Breast epithelium (tissue), 4 donors: ENCODE data around the gene SLIT1. TPM values are rescaled to one million over a fixed set of nuclear protein-coding genes. Genes with fewer than 3 reads are reported as not detected.

Experiments used
- DNase-seq, 2 donors: peaks; one replicate each; pipeline ENCODE4 v3.0.0-alpha.2; 2019; ENCODE audit warnings: low spot score in 2 of 2
- H3K27ac ChIP-seq, 2 donors: fragments of 200-600 bp; sonication (generic) in 1 of 2; one replicate each; pipeline ENCODE4 v1.5.1; 2016 to 2019; ENCODE audit warnings: mild to moderate bottlenecking in 1 of 2
- H3K27me3 ChIP-seq, 2 donors: fragments of 200-600 bp; sonication (generic) in 1 of 2; one replicate each; pipeline versions ENCODE4 v1.5.1 to v1.6.0; 2017 to 2019; ENCODE audit warnings: control low read depth in 1 of 2, mild to moderate bottlenecking in 1 of 2
- H3K36me3 ChIP-seq: fragments of 200-600 bp; one replicate; pipeline ENCODE4 v1.5.1; 2019
- H3K4me1 ChIP-seq, 2 donors: fragments of 200-600 bp; sonication (generic); one replicate each; pipeline ENCODE4 v1.5.1; 2016 to 2019; ENCODE audit warnings: control low read depth in 1 of 2
- H3K4me3 ChIP-seq, 3 donors: fragments of 200-600 bp; sonication (generic); 1 replicate in 2 of 3; 2 replicates in 1 of 3; pipeline ENCODE4 v1.5.1; 2016 to 2019; ENCODE audit warnings: mild to moderate bottlenecking in 3 of 3, moderate library complexity in 2 of 3
- H3K9me3 ChIP-seq, 2 donors: fragments of 200-600 bp; sonication (generic) in 1 of 2; one replicate each; pipeline ENCODE4 v1.5.1; 2016 to 2019; ENCODE audit warnings: control low read depth in 1 of 2
- CTCF ChIP-seq, 3 donors: fragments of 450-650 bp; IDR thresholded peaks; one replicate each; pipeline ENCODE4 v1.5.1; 2016 to 2017; ENCODE audit warnings: antibody characterized with exemption in 3 of 3, mild to moderate bottlenecking in 3 of 3, moderate library complexity in 3 of 3
- POLR2A ChIP-seq: fragments of 450-650 bp; IDR thresholded peaks from one replicate; pipeline ENCODE4 v1.6.1; 2016; ENCODE audit warnings: antibody characterized with exemption, mild to moderate bottlenecking, moderate library complexity
- POLR2AphosphoS5 ChIP-seq, 3 donors: sonication (generic); formaldehyde crosslinking; IDR thresholded peaks; one replicate each; pipeline ENCODE4 v1.6.1; 2017; ENCODE audit warnings: antibody characterized with exemption in 3 of 3
- intact Hi-C: fragments of 100-400 bp; cut with DNase I; formaldehyde crosslinking; loops from one replicate; pipeline ENCODE4 v1.15.1; 2023; ENCODE audit warnings: low total_unique reads
- total RNA-seq, 3 donors: library from RNA; depleted of rRNA; stranded (reverse); fragments of >200 nt; gene quantifications; one replicate each; pipeline ENCODE4 v1.1.0, GENCODE V29; 2016

The SLIT1 gene
- total RNA-seq, 3 donors from 2014 or later: under 0.01 to 0.44 (median 0.16) TPM

DNA sequence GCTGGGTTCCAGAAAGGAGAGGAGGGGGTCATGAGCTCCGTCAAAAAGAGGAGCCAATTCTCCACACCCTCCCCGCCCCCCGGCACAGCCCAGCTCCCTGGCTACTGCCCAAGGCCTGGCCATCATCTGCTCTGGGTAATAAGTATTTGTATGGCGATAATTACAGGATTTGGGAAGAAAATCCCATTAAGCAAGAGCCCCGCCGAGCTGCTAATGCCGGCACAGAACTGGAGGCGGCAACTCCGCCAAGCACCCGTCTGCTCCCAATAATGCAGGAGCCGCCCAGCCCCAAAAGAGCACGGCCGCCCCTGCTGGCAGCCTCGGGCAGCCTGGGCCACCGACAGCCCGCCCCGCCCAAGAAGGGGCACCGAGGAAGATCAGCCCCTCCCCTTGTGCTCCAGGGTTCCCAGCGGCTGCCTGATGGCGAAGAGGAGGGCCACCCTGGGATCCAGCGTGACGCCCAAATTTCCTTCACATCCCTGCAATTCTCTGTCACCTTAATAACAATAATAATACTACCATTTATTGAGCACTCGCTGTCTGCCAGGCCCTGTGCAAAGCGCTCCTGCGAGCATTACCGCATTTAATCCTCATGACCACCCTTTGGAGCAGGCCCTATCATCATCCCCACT lies 5.9 kb downstream of the SLIT1 start:
- no peak overlapping the region for H3K27ac ChIP-seq
- no peaks in the 10 kb centered on the region for H3K36me3 ChIP-seq
- no peaks in the 10 kb centered on the region for H3K9me3 ChIP-seq
- no peaks in the 10 kb centered on the region for H3K4me1 ChIP-seq
- H3K4me3 ChIP-seq: no peak overlapping the region
- intact Hi-C loops: no loop called here
- DNase-seq: peak in 1 of 2 donors; percentile 24
- TF ChIP-seq POLR2A (no peak), POLR2AphosphoS5 (IDR thresholded peaks at IDR 0.05) (no peak), CTCF (IDR thresholded peaks at IDR 0.05) (no peak)
- peaks cover 2 to 15% of the 10 kb centered on the region in 2 donors for H3K27me3 ChIP-seq

DNA sequence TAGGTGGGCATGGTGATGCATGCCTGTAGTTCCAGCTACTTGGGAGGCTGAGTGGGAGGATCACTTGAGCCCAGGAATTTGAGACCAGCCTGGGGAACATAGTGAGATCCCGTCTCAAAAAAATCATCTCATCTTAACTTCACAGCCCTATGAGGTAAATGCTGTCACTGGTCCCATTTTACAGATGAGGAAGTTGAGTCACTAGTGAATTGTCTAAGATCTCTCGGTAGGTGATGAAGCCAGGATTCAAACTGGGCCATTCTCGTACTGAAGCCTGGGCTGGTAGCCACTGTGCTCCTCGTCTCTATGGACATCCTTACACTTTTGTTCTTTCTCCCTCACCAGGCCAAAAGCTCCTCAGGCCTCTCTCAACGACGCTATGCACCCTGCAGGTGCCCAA lies 6.4 kb downstream of the SLIT1 start:
- no peak overlapping the region for H3K4me3 ChIP-seq
- no peaks in the 10 kb centered on the region for H3K9me3 ChIP-seq
- H3K4me1 ChIP-seq: no peaks in the 10 kb centered on the region
- TF ChIP-seq POLR2A: no peak
- TF ChIP-seq POLR2AphosphoS5 (IDR thresholded peaks at IDR 0.05): no peak
- no peak for TF ChIP-seq CTCF (IDR thresholded peaks at IDR 0.05)
- no peaks in the 10 kb centered on the region for H3K36me3 ChIP-seq
- intact Hi-C loops: no loop called here
- no peak overlapping the region for H3K27ac ChIP-seq
- peaks cover 0 to 10% of the 10 kb centered on the region in 2 donors for H3K27me3 ChIP-seq
- DNase-seq: no peak

- intact Hi-C loops: no loop called here
Observed at GRCh38 chr10:97178074-97178473, 7.7 kb downstream of the SLIT1 start.

DNA sequence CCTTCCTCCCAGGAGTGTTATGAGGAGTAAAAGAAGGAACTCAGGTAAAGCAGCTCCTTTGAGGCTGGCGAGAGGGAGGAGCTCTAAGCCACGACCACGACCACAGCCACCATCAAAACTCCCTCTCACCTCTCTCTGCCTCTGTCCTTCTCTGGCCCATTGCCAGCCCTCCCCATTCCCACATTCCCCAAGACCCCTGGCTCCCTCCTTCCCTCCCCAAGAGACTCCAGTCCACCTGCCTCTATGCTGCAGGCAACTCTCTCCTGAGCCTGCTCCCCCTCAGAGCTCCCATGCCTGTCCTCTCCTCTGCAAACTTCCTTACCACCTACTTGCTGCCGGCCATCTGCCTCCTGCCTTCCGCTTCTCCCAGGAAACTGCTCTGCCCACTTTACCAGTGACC lies 9.5 kb downstream of the SLIT1 start:
- Histone ChIP-seq H3K36me3 (no peaks in the 10 kb centered on the region), H3K27me3 (peaks cover 0 to 4% of the 10 kb centered on the region in 2 donors)

More at GRCh38 chr10:97178074-97178473, 7.7 kb downstream of the SLIT1 start:
- DNase-seq: peak in 1 of 2 donors; percentile 1
- no peak overlapping the region for H3K4me3 ChIP-seq
- peaks cover 0 to 4% of the 10 kb centered on the region in 2 donors for H3K27me3 ChIP-seq
- H3K36me3 ChIP-seq: no peaks in the 10 kb centered on the region
- no peaks in the 10 kb centered on the region for H3K4me1 ChIP-seq
- TF ChIP-seq POLR2AphosphoS5 (IDR thresholded peaks at IDR 0.05) (no peak), POLR2A (no peak), CTCF (IDR thresholded peaks at IDR 0.05) (no peak)
- no peak overlapping the region for H3K27ac ChIP-seq
- no peaks in the 10 kb centered on the region for H3K9me3 ChIP-seq

DNA sequence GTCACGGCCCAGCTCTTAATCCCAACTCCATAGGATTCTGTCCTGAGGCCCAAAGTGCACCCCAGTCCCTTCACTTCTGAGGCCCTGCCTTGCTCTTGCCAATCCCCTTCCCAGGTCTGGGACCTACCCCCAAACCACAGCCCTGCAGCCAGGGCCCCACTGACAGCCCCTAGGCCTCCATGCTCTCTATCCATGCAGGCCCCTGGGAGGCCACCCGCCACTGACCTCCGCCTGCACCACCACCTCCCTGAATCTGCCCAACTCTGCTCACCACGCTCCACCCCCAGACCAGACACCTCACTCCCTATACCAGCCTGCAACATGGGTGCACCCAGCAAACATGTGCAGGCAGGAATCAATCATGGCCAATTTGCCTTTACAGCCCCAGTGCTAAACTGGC lies 10.2 kb downstream of the SLIT1 start:
- Histone ChIP-seq H3K27ac (no peak overlapping the region), H3K4me3 (no peak overlapping the region), H3K9me3 (no peaks in the 10 kb centered on the region), H3K4me1 (no peaks in the 10 kb centered on the region), H3K27me3 (peaks cover 0 to 4% of the 10 kb centered on the region in 2 donors), H3K36me3 (no peaks in the 10 kb centered on the region)
- peak in 1 of 2 donors; percentile 48 for DNase-seq
- TF ChIP-seq CTCF (IDR thresholded peaks at IDR 0.05) (no peak), POLR2AphosphoS5 (IDR thresholded peaks at IDR 0.05) (no peak), POLR2A (no peak)
- intact Hi-C loops: no loop called here

More for the DNA sequence above, 9.5 kb downstream of the SLIT1 start:
- no peak overlapping the region for H3K4me3 ChIP-seq
- intact Hi-C loops: no loop called here
- peak in 1 of 2 donors; percentile 36 for DNase-seq
- no peaks in the 10 kb centered on the region for H3K9me3 ChIP-seq
- TF ChIP-seq POLR2A: no peak
- no peaks in the 10 kb centered on the region for H3K4me1 ChIP-seq
- H3K27ac ChIP-seq: no peak overlapping the region
